ENCODE measurements around the gene RNF157.

Gene RNF157

GRCh38 chr17:76121932-76122430, 118.3 kb downstream of the RNF157 start:
- FAIRE-seq = no peak

GRCh38 chr17:76120658-76121008, 119.7 kb downstream of the RNF157 start:
- FAIRE-seq = no peak

- no peak for FAIRE-seq
These were observed 120.6 kb downstream of the RNF157 start for GRCh38 chr17:76119409-76120371.

GRCh38 chr17:76115138-76115754, 125.0 kb downstream of the RNF157 start:
- FAIRE-seq = no peak

- no peak for FAIRE-seq
These were observed 128.3 kb downstream of the RNF157 start for GRCh38 chr17:76111956-76112355.

GRCh38 chr17:76107509-76107908, 132.8 kb downstream of the RNF157 start:
- FAIRE-seq = no peak

GRCh38 chr17:76106703-76107102, 133.6 kb downstream of the RNF157 start:
- no peak for FAIRE-seq

GRCh38 chr17:76104896-76105231, 135.4 kb downstream of the RNF157 start:
- FAIRE-seq = no peak

GRCh38 chr17:76104140-76104895, 136.0 kb downstream of the RNF157 start:
- no peak for FAIRE-seq

GRCh38 chr17:76103274-76104139, 136.8 kb downstream of the RNF157 start, which contains the start of gene EXOC7:
EXOC7 (minus strand) TSS chr17:76103787; CDS start chr17:76103692, 95 bp downstream.
- no peak for FAIRE-seq

- no peak for FAIRE-seq
These were observed 137.4 kb downstream of the RNF157 start for GRCh38 chr17:76102944-76103273.

GRCh38 chr17:76097716-76098295, 142.5 kb downstream of the RNF157 start:
- FAIRE-seq = no peak

- no peak for FAIRE-seq
These were observed 144.3 kb downstream of the RNF157 start for GRCh38 chr17:76095943-76096342.

GRCh38 chr17:76094046-76094445, 146.2 kb downstream of the RNF157 start:
- FAIRE-seq = no peak

- no peak for FAIRE-seq
These were observed 147.5 kb downstream of the RNF157 start for GRCh38 chr17:76092526-76093413.

All from islet of Langerhans (tissue), 1 donor.